Activated naive CD8-positive, alpha-beta T cell treated with anti-CD3 and anti-CD28 coated beads for 36 hours (primary cell): ENCODE results near the gene PRCP. TPM values are rescaled to one million over a fixed set of nuclear protein-coding genes. Genes with fewer than 3 reads are reported as not detected.
"Not testable (repeated sequence)": the region's sequence is repeated elsewhere in the genome, so short reads cannot be mapped to it uniquely, and the experiment has no call there.

Experiments used
- DNase-seq: peaks from one replicate; pipeline ENCODE4 v3.0.0; 2021
- H3K27ac Mint-ChIP-seq: one replicate; pipeline ENCODE4 v1.8.0; 2022; ENCODE audit warnings: mild to moderate bottlenecking, moderate library complexity, mixed read lengths
- H3K27me3 Mint-ChIP-seq: one replicate; pipeline ENCODE4 v1.8.0; 2022; ENCODE audit warnings: mild to moderate bottlenecking, mixed read lengths
- H3K36me3 Mint-ChIP-seq: one replicate; pipeline ENCODE4 v1.8.0; 2021; ENCODE audit warnings: mild to moderate bottlenecking, mixed read lengths
- H3K4me1 Mint-ChIP-seq: one replicate; pipeline ENCODE4 v1.8.0; 2021; ENCODE audit warnings: mixed read lengths
- H3K4me3 Mint-ChIP-seq: one replicate; pipeline ENCODE4 v1.8.0; 2022; ENCODE audit warnings: mild to moderate bottlenecking, moderate library complexity, mixed read lengths
- H3K9me3 Mint-ChIP-seq: one replicate; pipeline ENCODE4 v1.8.0; 2022; ENCODE audit warnings: mixed read lengths
- total RNA-seq, 2 experiments: library from RNA; stranded (reverse); gene quantifications; one replicate each; pipeline ENCODE4 v1.2.3, GENCODE V29; 2021

PRCP gene
- total RNA-seq = 10 to 100 TPM; 30.3 to 30.8 TPM

- H3K27me3 Mint-ChIP-seq = no peaks in the 10 kb centered on the region
- H3K9me3 Mint-ChIP-seq = peaks cover 7% of the 10 kb centered on the region
- peak within 1 kb of the TSS; percentile 100 for H3K4me3 Mint-ChIP-seq
- H3K36me3 Mint-ChIP-seq = peaks cover 21% of the 10 kb centered on the region
- H3K4me1 Mint-ChIP-seq = peaks cover 53% of the 10 kb centered on the region
- H3K27ac Mint-ChIP-seq = peak within 1 kb of the TSS; percentile 99
- peak; percentile 96 for DNase-seq
These were observed at the start of gene PRCP for GRCh38 chr11:82900277-82901164. TSS of gene PRCP (minus strand) at chr11:82900430. CDS start at chr11:82900402, 28 bp downstream.

- no peak overlapping the region for H3K27ac Mint-ChIP-seq
- H3K27me3 Mint-ChIP-seq = no peaks in the 10 kb centered on the region
- H3K36me3 Mint-ChIP-seq = peaks cover 29% of the 10 kb centered on the region
- DNase-seq = no peak
- H3K4me1 Mint-ChIP-seq = peaks cover 7% of the 10 kb centered on the region
- H3K9me3 Mint-ChIP-seq = peaks cover 47% of the 10 kb centered on the region
- no peak overlapping the region for H3K4me3 Mint-ChIP-seq
These were observed 49.1 kb upstream of the PRCP start for GRCh38 chr11:82949352-82949751.

GRCh38 chr11:82945682-82946081 is 45.5 kb upstream of the PRCP start:
- no peak overlapping the region for H3K27ac Mint-ChIP-seq
- DNase-seq = no peak
- H3K27me3 Mint-ChIP-seq = no peaks in the 10 kb centered on the region
- H3K4me1 Mint-ChIP-seq = peaks cover 14% of the 10 kb centered on the region
- no peak overlapping the region for H3K4me3 Mint-ChIP-seq
- H3K9me3 Mint-ChIP-seq = peaks cover 40% of the 10 kb centered on the region
- peaks cover 23% of the 10 kb centered on the region for H3K36me3 Mint-ChIP-seq

GRCh38 chr11:82945041-82945440 is 44.8 kb upstream of the PRCP start:
- H3K27me3 Mint-ChIP-seq, H3K27ac Mint-ChIP-seq, H3K4me3 Mint-ChIP-seq, DNase-seq: not testable (repeated sequence)
- Mint-ChIP-seq H3K36me3 (peaks cover 28% of the 10 kb centered on the region), H3K4me1 (peaks cover 17% of the 10 kb centered on the region), H3K9me3 (peaks cover 41% of the 10 kb centered on the region)

GRCh38 chr11:82944198-82944597 is 44.0 kb upstream of the PRCP start:
- Mint-ChIP-seq H3K27ac (no peak overlapping the region), H3K27me3 (no peaks in the 10 kb centered on the region)
- no peak for DNase-seq

GRCh38 chr11:82943430-82943829 is 43.2 kb upstream of the PRCP start:
- H3K27ac Mint-ChIP-seq, DNase-seq, H3K27me3 Mint-ChIP-seq, H3K4me3 Mint-ChIP-seq: not testable (repeated sequence)
- Mint-ChIP-seq H3K9me3 (peaks cover 36% of the 10 kb centered on the region), H3K36me3 (peaks cover 33% of the 10 kb centered on the region), H3K4me1 (peaks cover 21% of the 10 kb centered on the region)

More at GRCh38 chr11:82944198-82944597, 44.0 kb upstream of the PRCP start:
- peaks cover 29% of the 10 kb centered on the region for H3K36me3 Mint-ChIP-seq
- H3K9me3 Mint-ChIP-seq = peaks cover 38% of the 10 kb centered on the region
- no peak overlapping the region for H3K4me3 Mint-ChIP-seq
- peaks cover 21% of the 10 kb centered on the region for H3K4me1 Mint-ChIP-seq

GRCh38 chr11:82942376-82942775 is 42.1 kb upstream of the PRCP start:
- Mint-ChIP-seq H3K4me1 (peaks cover 21% of the 10 kb centered on the region), H3K9me3 (peaks cover 36% of the 10 kb centered on the region), H3K36me3 (peaks cover 35% of the 10 kb centered on the region), H3K27ac (no peak overlapping the region), H3K27me3 (no peaks in the 10 kb centered on the region), H3K4me3 (no peak overlapping the region)
- no peak for DNase-seq

GRCh38 chr11:82939456-82939855 is 39.2 kb upstream of the PRCP start:
- peaks cover 54% of the 10 kb centered on the region for H3K36me3 Mint-ChIP-seq
- H3K4me1 Mint-ChIP-seq = peaks cover 14% of the 10 kb centered on the region
- no peaks in the 10 kb centered on the region for H3K27me3 Mint-ChIP-seq
- H3K4me3 Mint-ChIP-seq = no peak overlapping the region
- peaks cover 27% of the 10 kb centered on the region for H3K9me3 Mint-ChIP-seq
- DNase-seq = no peak
- no peak overlapping the region for H3K27ac Mint-ChIP-seq

- peaks cover 19% of the 10 kb centered on the region for H3K4me1 Mint-ChIP-seq
- peaks cover 17% of the 10 kb centered on the region for H3K9me3 Mint-ChIP-seq
- DNase-seq = no peak
- H3K4me3 Mint-ChIP-seq = no peak overlapping the region
- peaks cover 66% of the 10 kb centered on the region for H3K36me3 Mint-ChIP-seq
- no peaks in the 10 kb centered on the region for H3K27me3 Mint-ChIP-seq
- H3K27ac Mint-ChIP-seq = no peak overlapping the region
These were observed 37.3 kb upstream of the PRCP start for GRCh38 chr11:82937554-82937953.

GRCh38 chr11:82936261-82936660 is 36.0 kb upstream of the PRCP start:
- no peaks in the 10 kb centered on the region for H3K27me3 Mint-ChIP-seq
- peaks cover 11% of the 10 kb centered on the region for H3K9me3 Mint-ChIP-seq
- peaks cover 73% of the 10 kb centered on the region for H3K36me3 Mint-ChIP-seq
- H3K4me1 Mint-ChIP-seq = peaks cover 24% of the 10 kb centered on the region
- no peak overlapping the region for H3K27ac Mint-ChIP-seq
- DNase-seq = no peak
- no peak overlapping the region for H3K4me3 Mint-ChIP-seq

- Mint-ChIP-seq H3K9me3 (no peaks in the 10 kb centered on the region), H3K4me3 (no peak overlapping the region), H3K36me3 (peaks cover 68% of the 10 kb centered on the region), H3K27me3 (no peaks in the 10 kb centered on the region), H3K27ac (no peak overlapping the region), H3K4me1 (peaks cover 27% of the 10 kb centered on the region)
- no peak for DNase-seq
These were observed 32.3 kb upstream of the PRCP start for GRCh38 chr11:82932564-82932963.

GRCh38 chr11:82930734-82931133 is 30.5 kb upstream of the PRCP start:
- Mint-ChIP-seq H3K27me3 (no peaks in the 10 kb centered on the region), H3K9me3 (no peaks in the 10 kb centered on the region), H3K4me3 (no peak overlapping the region), H3K4me1 (peaks cover 32% of the 10 kb centered on the region), H3K27ac (no peak overlapping the region), H3K36me3 (peaks cover 63% of the 10 kb centered on the region)
- DNase-seq = no peak

- Mint-ChIP-seq H3K27me3 (no peaks in the 10 kb centered on the region), H3K9me3 (no peaks in the 10 kb centered on the region), H3K36me3 (peaks cover 62% of the 10 kb centered on the region), H3K4me3 (no peak overlapping the region), H3K27ac (no peak overlapping the region), H3K4me1 (peaks cover 33% of the 10 kb centered on the region)
- DNase-seq = no peak
These were observed 30.0 kb upstream of the PRCP start for GRCh38 chr11:82930229-82930628.

- no peaks in the 10 kb centered on the region for H3K27me3 Mint-ChIP-seq
- no peak overlapping the region for H3K27ac Mint-ChIP-seq
- H3K9me3 Mint-ChIP-seq = no peaks in the 10 kb centered on the region
- no peak for DNase-seq
- peaks cover 59% of the 10 kb centered on the region for H3K36me3 Mint-ChIP-seq
- peaks cover 39% of the 10 kb centered on the region for H3K4me1 Mint-ChIP-seq
- H3K4me3 Mint-ChIP-seq = no peak overlapping the region
These were observed 28.9 kb upstream of the PRCP start for GRCh38 chr11:82929121-82929520.

GRCh38 chr11:82927264-82927880 is 27.1 kb upstream of the PRCP start:
- Mint-ChIP-seq H3K36me3 (peaks cover 59% of the 10 kb centered on the region), H3K4me3 (no peak overlapping the region), H3K9me3 (no peaks in the 10 kb centered on the region), H3K27ac (no peak overlapping the region), H3K4me1 (peaks cover 43% of the 10 kb centered on the region), H3K27me3 (no peaks in the 10 kb centered on the region)
- no peak for DNase-seq
